OCI-LY1 (cell line): ENCODE results near the gene SZT2.

ENCODE experiments used
- H2AFZ ChIP-seq: fragments of 200-600 bp; sonication (generic), shearing (Covaris generic); 2 replicates; pipeline ENCODE4 v1.6.0; 2014; ENCODE audit warnings: antibody characterized with exemption, mild to moderate bottlenecking, low read length
- H3F3A ChIP-seq: fragments of 200-600 bp; sonication (generic), shearing (Covaris generic); 2 replicates; pipeline ENCODE4 v1.6.0; 2014; ENCODE audit warnings: mild to moderate bottlenecking, antibody characterized with exemption, low read length, moderate library complexity; ENCODE audit not compliant: insufficient read depth
- H3K27ac ChIP-seq: fragments of 200-600 bp; sonication (generic); 2 replicates; pipeline ENCODE4 v1.5.1; 2014; ENCODE audit warnings: low read length, mixed run types, mild to moderate bottlenecking, low read depth; ENCODE audit not compliant: poor library complexity, severe bottlenecking
- H3K27me3 ChIP-seq: fragments of 200-600 bp; sonication (generic); 2 replicates; pipeline ENCODE4 v1.6.0; 2014; ENCODE audit warnings: antibody characterized with exemption, mild to moderate bottlenecking, low read length, moderate library complexity; ENCODE audit not compliant: insufficient read depth
- H3K36me3 ChIP-seq: fragments of 200-600 bp; sonication (generic); 2 replicates; pipeline ENCODE4 v1.6.1; 2014; ENCODE audit warnings: mild to moderate bottlenecking, antibody characterized with exemption, low read length, moderate library complexity, mixed read lengths; ENCODE audit not compliant: insufficient read depth
- H3K4me1 ChIP-seq: fragments of 200-600 bp; sonication (generic); 2 replicates; pipeline ENCODE4 v1.5.1; 2014; ENCODE audit warnings: mild to moderate bottlenecking, low read length, moderate library complexity; ENCODE audit not compliant: insufficient read depth, severe bottlenecking
- H3K4me2 ChIP-seq: fragments of 200-600 bp; sonication (generic), shearing (Covaris generic); 2 replicates; pipeline ENCODE4 v1.6.1; 2014; ENCODE audit warnings: low read length
- H3K4me3 ChIP-seq: fragments of 200-600 bp; sonication (generic); 2 replicates; pipeline ENCODE4 v1.5.1; 2014; ENCODE audit warnings: low read length, low read depth, mild to moderate bottlenecking, mixed read lengths; ENCODE audit not compliant: poor library complexity, severe bottlenecking
- H3K79me2 ChIP-seq: fragments of 200-600 bp; shearing (Covaris generic); 2 replicates; pipeline ENCODE4 v1.6.1; 2016; ENCODE audit warnings: mixed run types, low read length, mixed read lengths; ENCODE audit not compliant: insufficient read depth
- H3K9ac ChIP-seq: fragments of 200-600 bp; sonication (generic), shearing (Covaris generic); 2 replicates; pipeline ENCODE4 v1.6.1; 2014; ENCODE audit warnings: mild to moderate bottlenecking, low read length, mixed read lengths
- H3K9me2 ChIP-seq: fragments of 200-600 bp; sonication (generic), shearing (Covaris generic); 2 replicates; pipeline ENCODE4 v1.6.1; 2014; ENCODE audit warnings: low read depth, mild to moderate bottlenecking, low read length, mixed read lengths
- H3K9me3 ChIP-seq: fragments of 200-600 bp; shearing (Covaris generic); 2 replicates; pipeline ENCODE4 v1.6.1; 2014; ENCODE audit warnings: low read length, mixed read lengths
- H4K20me1 ChIP-seq: fragments of 200-600 bp; sonication (generic), shearing (Covaris generic); 2 replicates; pipeline ENCODE4 v1.6.0; 2016; ENCODE audit warnings: mild to moderate bottlenecking, low read length; ENCODE audit not compliant: insufficient read depth
- EZH2 ChIP-seq: fragments of 200-600 bp; sonication (generic), shearing (Covaris generic); IDR thresholded peaks from 2 replicates; pipeline ENCODE4 v1.8.0; 2017; ENCODE audit warnings: borderline replicate concordance, mixed run types, mild to moderate bottlenecking, antibody characterized with exemption, low read length, moderate library complexity, mixed read lengths
- TF ChIP-seq, protein P1 (sequence below): fragments of 200-600 bp; sonication (generic), shearing (Covaris generic); IDR thresholded peaks from 2 replicates; pipeline ENCODE4 v1.5.1; 2017; ENCODE audit warnings: mild to moderate bottlenecking, antibody characterized with exemption, low read length, moderate library complexity, mixed read lengths

SZT2 gene

DNA sequence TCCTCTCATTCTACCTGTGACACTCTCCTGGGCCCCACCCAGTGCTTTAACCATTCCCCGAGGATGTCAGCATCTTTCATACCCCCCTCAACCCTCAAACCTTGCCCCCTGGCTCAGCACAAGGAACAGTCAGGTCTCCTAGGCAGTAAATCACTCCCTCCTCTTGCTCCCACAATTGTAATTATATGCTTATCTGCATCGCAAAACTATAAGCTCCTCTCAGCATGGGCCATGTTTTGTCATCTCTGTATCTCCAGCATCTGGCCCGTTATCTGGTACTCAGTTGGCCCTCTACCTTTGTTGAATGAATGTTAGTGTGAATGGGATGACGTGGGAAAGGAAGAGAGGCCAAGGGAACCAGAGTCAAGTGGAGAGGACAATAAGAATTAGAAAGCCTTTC, 19.1 kb upstream of the SZT2 start:
- H3K79me2 ChIP-seq, result no peaks in the 10 kb centered on the region
- H3F3A ChIP-seq, result no peaks in the 10 kb centered on the region
- H2AFZ ChIP-seq, result no peak overlapping the region
- no peak overlapping the region for H3K4me3 ChIP-seq
- no peaks in the 10 kb centered on the region for H3K9me2 ChIP-seq
- H3K36me3 ChIP-seq, result peaks cover under 1% of the 10 kb centered on the region; the same call in 1 of the 2 replicates
- TF ChIP-seq EZH2, result no peak
- TF ChIP-seq, protein P1, sequence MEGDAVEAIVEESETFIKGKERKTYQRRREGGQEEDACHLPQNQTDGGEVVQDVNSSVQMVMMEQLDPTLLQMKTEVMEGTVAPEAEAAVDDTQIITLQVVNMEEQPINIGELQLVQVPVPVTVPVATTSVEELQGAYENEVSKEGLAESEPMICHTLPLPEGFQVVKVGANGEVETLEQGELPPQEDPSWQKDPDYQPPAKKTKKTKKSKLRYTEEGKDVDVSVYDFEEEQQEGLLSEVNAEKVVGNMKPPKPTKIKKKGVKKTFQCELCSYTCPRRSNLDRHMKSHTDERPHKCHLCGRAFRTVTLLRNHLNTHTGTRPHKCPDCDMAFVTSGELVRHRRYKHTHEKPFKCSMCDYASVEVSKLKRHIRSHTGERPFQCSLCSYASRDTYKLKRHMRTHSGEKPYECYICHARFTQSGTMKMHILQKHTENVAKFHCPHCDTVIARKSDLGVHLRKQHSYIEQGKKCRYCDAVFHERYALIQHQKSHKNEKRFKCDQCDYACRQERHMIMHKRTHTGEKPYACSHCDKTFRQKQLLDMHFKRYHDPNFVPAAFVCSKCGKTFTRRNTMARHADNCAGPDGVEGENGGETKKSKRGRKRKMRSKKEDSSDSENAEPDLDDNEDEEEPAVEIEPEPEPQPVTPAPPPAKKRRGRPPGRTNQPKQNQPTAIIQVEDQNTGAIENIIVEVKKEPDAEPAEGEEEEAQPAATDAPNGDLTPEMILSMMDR, result no peak
- no peak overlapping the region for H3K4me2 ChIP-seq
- H3K27me3 ChIP-seq, result no peaks in the 10 kb centered on the region
- no peak overlapping the region for H3K9ac ChIP-seq
- H3K9me3 ChIP-seq, result no peaks in the 10 kb centered on the region
- no peak overlapping the region for H3K27ac ChIP-seq
- no peaks in the 10 kb centered on the region for H4K20me1 ChIP-seq
- H3K4me1 ChIP-seq, result peaks cover 22% of the 10 kb centered on the region

DNA sequence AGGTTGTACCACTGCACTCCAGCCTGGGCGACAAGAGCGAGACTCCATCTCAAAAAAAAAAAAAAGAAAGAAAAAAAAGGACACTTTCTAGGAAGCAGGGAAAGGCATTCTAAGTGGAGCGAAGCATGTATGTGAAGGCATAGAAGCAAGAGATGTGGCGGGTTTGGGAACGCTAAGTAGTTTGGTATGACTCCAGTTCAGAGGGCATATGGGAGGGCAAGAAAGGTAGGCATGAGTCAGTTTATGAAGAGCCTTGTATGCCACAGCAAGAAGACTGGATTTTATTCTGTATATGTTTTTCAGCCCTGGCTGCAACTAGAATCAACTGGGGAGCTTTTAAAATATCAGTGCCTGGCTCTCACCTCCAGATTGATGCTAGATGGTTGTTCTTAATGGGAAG, 17.5 kb upstream of the SZT2 start:
- no peak overlapping the region for H3K27ac ChIP-seq
- no peak overlapping the region for H2AFZ ChIP-seq
- H4K20me1 ChIP-seq, result no peaks in the 10 kb centered on the region
- no peak overlapping the region for H3K9ac ChIP-seq
- no peaks in the 10 kb centered on the region for H3K9me3 ChIP-seq
- no peak overlapping the region for H3K4me2 ChIP-seq
- peaks cover 8% of the 10 kb centered on the region for H3K4me1 ChIP-seq
- H3K27me3 ChIP-seq, result no peaks in the 10 kb centered on the region
- H3K4me3 ChIP-seq, result no peak overlapping the region
- H3K79me2 ChIP-seq, result no peaks in the 10 kb centered on the region
- H3K36me3 ChIP-seq, result no peaks in the 10 kb centered on the region
- TF ChIP-seq, protein P1, result no peak
- TF ChIP-seq EZH2, result no peak
- H3K9me2 ChIP-seq, result no peaks in the 10 kb centered on the region
- H3F3A ChIP-seq, result no peaks in the 10 kb centered on the region

DNA sequence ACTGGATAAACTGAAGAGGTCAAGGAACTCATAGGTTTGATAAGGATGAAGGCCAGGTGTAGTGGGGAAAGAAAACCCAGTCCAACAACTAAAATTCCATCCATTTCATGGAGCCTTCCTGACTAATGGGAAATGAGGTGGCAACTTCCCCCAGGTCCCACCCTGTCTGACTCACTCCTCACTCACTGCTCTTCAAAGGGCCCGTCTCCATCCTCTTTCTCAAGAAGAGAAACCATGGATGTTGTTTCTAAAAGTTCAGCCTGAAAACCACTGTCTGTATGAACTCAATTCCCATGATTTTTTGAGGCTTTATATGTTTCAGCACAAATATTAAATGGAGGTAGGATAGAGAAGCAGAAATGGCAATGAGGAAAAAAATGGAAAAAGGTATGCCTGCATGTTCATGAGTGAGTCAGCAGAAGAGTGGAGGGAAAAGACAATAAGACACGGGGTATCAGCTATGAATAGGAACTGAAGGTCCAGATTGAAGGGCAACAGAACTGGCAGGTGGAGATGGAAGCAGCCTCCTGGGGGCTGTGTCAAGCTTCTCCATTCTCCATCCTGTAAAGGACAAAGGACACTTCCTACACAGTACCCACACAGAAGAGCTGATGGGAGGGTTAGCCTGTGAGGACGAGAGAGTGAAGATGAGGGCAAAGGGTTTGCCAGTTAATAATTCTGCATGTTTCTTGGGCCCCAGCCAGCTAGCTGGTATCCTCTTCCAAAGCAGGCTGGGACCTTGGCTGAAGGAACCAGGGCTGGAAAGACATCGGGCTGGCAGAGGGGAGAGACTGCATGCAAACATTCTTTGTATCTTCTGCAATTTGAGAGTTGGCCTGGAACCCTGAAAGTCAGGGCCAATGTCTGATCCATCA, 16.4 kb upstream of the SZT2 start:
- Histone ChIP-seq H3K9ac (no peak overlapping the region), H3K36me3 (no peaks in the 10 kb centered on the region), H3F3A (no peaks in the 10 kb centered on the region), H2AFZ (no peak overlapping the region), H3K4me1 (peaks cover 8% of the 10 kb centered on the region), H3K27me3 (no peaks in the 10 kb centered on the region), H3K79me2 (no peaks in the 10 kb centered on the region), H3K9me2 (no peaks in the 10 kb centered on the region), H3K27ac (no peak overlapping the region), H3K4me2 (no peak overlapping the region), H3K4me3 (no peak overlapping the region), H3K9me3 (no peaks in the 10 kb centered on the region), H4K20me1 (no peaks in the 10 kb centered on the region)
- no peak for TF ChIP-seq EZH2
